Liver (tissue), 3 donors: ENCODE results near the gene SGK1.

ENCODE experiments used
- CTCF ChIP-seq: fragments of 150-350 bp; IDR thresholded peaks from 2 replicates; pipeline ENCODE4 v1.5.1; 2017; ENCODE audit warnings: improper control_type of control experiment, low read depth, low read length; ENCODE audit not compliant: missing input control
- FOXA1 ChIP-seq: IDR thresholded peaks from 2 replicates; pipeline ENCODE4 v1.6.1; 2016; ENCODE audit warnings: antibody characterized with exemption
- GABPA ChIP-seq, 2 donors: IDR thresholded peaks in 1 of 2; conservative IDR thresholded peaks in 1 of 2; 2 replicates each; pipeline ENCODE4 v1.6.1; 2016; ENCODE audit warnings: antibody characterized with exemption in 2 of 2, mild to moderate bottlenecking in 1 of 2, moderate library complexity in 1 of 2
- MAX ChIP-seq: IDR thresholded peaks from 2 replicates; pipeline ENCODE4 v1.6.1; 2016; ENCODE audit warnings: antibody characterized with exemption
- RAD21 ChIP-seq, 2 donors: IDR thresholded peaks; 2 replicates each; pipeline ENCODE4 v1.6.1; 2016; ENCODE audit warnings: antibody characterized with exemption in 2 of 2, mild to moderate bottlenecking in 2 of 2
- REST ChIP-seq: IDR thresholded peaks from 2 replicates; pipeline ENCODE4 v1.6.1; 2016; ENCODE audit warnings: antibody characterized with exemption, mild to moderate bottlenecking
- RXRA ChIP-seq, 2 donors: IDR thresholded peaks; 2 replicates each; pipeline ENCODE4 v1.6.1; 2017 to 2018; ENCODE audit warnings: antibody characterized with exemption in 2 of 2, mild to moderate bottlenecking in 1 of 2
- TAF1 ChIP-seq: conservative IDR thresholded peaks from 2 replicates; pipeline ENCODE4 v1.6.1; 2016; ENCODE audit warnings: antibody characterized with exemption, mild to moderate bottlenecking
- YY1 ChIP-seq: IDR thresholded peaks from 2 replicates; pipeline ENCODE4 v1.6.1; 2016; ENCODE audit warnings: antibody characterized with exemption, mild to moderate bottlenecking
- donor health status: healthy.
- donor health status: healthy.

GRCh38 chr6:134272374-134272773 lies 45.5 kb downstream of the SGK1 start:
- TF ChIP-seq MAX, result no peak
- TF ChIP-seq REST, result no peak
- no peak for TF ChIP-seq GABPA (IDR thresholded peaks at IDR 0.05 in 1 of 2, conservative IDR thresholded peaks at IDR 0.05 in 1 of 2)
- no peak for TF ChIP-seq CTCF
- TF ChIP-seq RAD21 (IDR thresholded peaks at IDR 0.05), result no peak
- no peak for TF ChIP-seq RXRA (IDR thresholded peaks at IDR 0.05)
- TF ChIP-seq FOXA1, result no peak
- no peak for TF ChIP-seq TAF1
- TF ChIP-seq YY1, result no peak
